B cell (primary cell): ENCODE results near the gene SLC13A3. TPM values are rescaled to one million over a fixed set of nuclear protein-coding genes. Genes with fewer than 3 reads are reported as not detected.

ENCODE experiments used
- ATAC-seq: fragments of 200-7000 bp; cut with Tn5 transposase; one replicate; pipeline ENCODE4 v1.10.0; 2021; ENCODE audit warnings: low read depth, mild to moderate bottlenecking, moderate number of reproducible peaks, moderate library complexity
- CTCF ChIA-PET: fragments of 350-600 bp; sonication (Branson Sonifier 250); formaldehyde crosslinking; loops from one replicate; lab custom pipeline; 2021; ENCODE audit warnings: antibody characterized with exemption, inconsistent platforms; lab: Charles Lee
- POLR2A ChIA-PET: fragments of 350-600 bp; sonication (Branson Sonifier 250); formaldehyde crosslinking; loops from one replicate; lab custom pipeline; 2021; ENCODE audit warnings: antibody characterized with exemption; lab: Charles Lee
- DNase-seq: peaks from one replicate; pipeline ENCODE4 v3.0.0; 2013
- H2AFZ ChIP-seq: 2 replicates; pipeline ENCODE4 v1.6.1; 2012; ENCODE audit warnings: mild to moderate bottlenecking, low read depth, low read length; ENCODE audit not compliant: insufficient read depth, poor library complexity, severe bottlenecking
- H3K27ac ChIP-seq, 2 donors: 1 replicate in 1 of 2; 2 replicates in 1 of 2; pipeline ENCODE4 v1.5.1; 2012 to 2013; ENCODE audit warnings: low read length in 2 of 2, mild to moderate bottlenecking in 2 of 2, moderate library complexity in 1 of 2
- H3K27me3 ChIP-seq, 4 experiments: fragments of 200-600 bp in 1 of 4; sonication (generic) in 1 of 4; replicated peaks in 1 of 4; 1 replicate in 2 of 4; 2 replicates in 2 of 4; pipeline versions ENCODE4 v1.6.1 to v1.7.0; 2013 to 2016; ENCODE audit warnings: low read length in 3 of 4, mild to moderate bottlenecking in 2 of 4, mixed read lengths in 1 of 4, moderate library complexity in 1 of 4; ENCODE audit not compliant: insufficient read depth in 4 of 4, control insufficient read depth in 3 of 4; ENCODE audit errors: control extremely low read depth in 1 of 4
- H3K36me3 ChIP-seq, 2 experiments: replicated peaks in 1 of 2; 1 replicate in 1 of 2; 2 replicates in 1 of 2; pipeline versions ENCODE4 v1.6.1 to v1.7.1; 2013; ENCODE audit warnings: low read length in 1 of 2; ENCODE audit not compliant: insufficient read depth in 2 of 2, control insufficient read depth in 1 of 2; ENCODE audit errors: control extremely low read depth in 1 of 2, extremely low read depth in 1 of 2
- H3K4me1 ChIP-seq, 2 donors: fragments of 200-600 bp in 1 of 2; sonication (generic) in 1 of 2; 1 replicate in 1 of 2; 2 replicates in 1 of 2; pipeline versions ENCODE4 v1.5.1 to v1.6.1; 2013 to 2017; ENCODE audit warnings: low read length in 2 of 2; ENCODE audit not compliant: control insufficient read depth in 2 of 2, insufficient read depth in 2 of 2
- H3K4me2 ChIP-seq: replicated peaks from 2 replicates; pipeline ENCODE3; 2012; ENCODE audit warnings: mild to moderate bottlenecking, low read depth, low read length; ENCODE audit not compliant: poor library complexity, severe bottlenecking
- H3K4me3 ChIP-seq, 5 experiments: fragments of 200-600 bp in 1 of 5; sonication (generic) in 1 of 5; 1 replicate in 3 of 5; 2 replicates in 2 of 5; pipeline versions ENCODE4 v1.5.1 to v1.7.0; 2011 to 2016; ENCODE audit warnings: low read length in 4 of 5, mild to moderate bottlenecking in 4 of 5, low read depth in 2 of 5, control low read depth in 1 of 5, moderate library complexity in 1 of 5; ENCODE audit not compliant: insufficient read depth in 1 of 5; ENCODE audit errors: control extremely low read depth in 1 of 5, extremely low read depth in 1 of 5
- H3K79me2 ChIP-seq: fragments of 200-600 bp; sonication (generic); one replicate; pipeline ENCODE4 v1.6.0; 2016; ENCODE audit warnings: low read length; ENCODE audit not compliant: control insufficient read depth, insufficient read depth
- H3K9ac ChIP-seq: fragments of 200-600 bp; sonication (generic); 2 replicates; pipeline ENCODE4 v1.6.1; 2017; ENCODE audit warnings: mild to moderate bottlenecking, low read length, moderate library complexity
- H3K9me3 ChIP-seq, 3 donors: one replicate each; pipeline versions ENCODE4 v1.6.1 to v1.7.1; 2013; ENCODE audit warnings: low read length in 2 of 3; ENCODE audit not compliant: control insufficient read depth in 2 of 3, insufficient read depth in 1 of 3; ENCODE audit errors: control extremely low read depth in 1 of 3
- H4K20me1 ChIP-seq: 2 replicates; pipeline ENCODE4 v1.6.0; 2012; ENCODE audit warnings: mild to moderate bottlenecking, low read length; ENCODE audit not compliant: insufficient read depth, control insufficient read depth, poor library complexity, severe bottlenecking
- H3K27ac Mint-ChIP-seq: one replicate; pipeline ENCODE4 v1.8.0; 2021; ENCODE audit warnings: mixed read lengths
- H3K27me3 Mint-ChIP-seq: one replicate; pipeline ENCODE4 v1.8.0; 2021; ENCODE audit warnings: mixed read lengths
- H3K4me1 Mint-ChIP-seq: one replicate; pipeline ENCODE4 v1.8.0; 2021; ENCODE audit warnings: mixed read lengths
- H3K4me3 Mint-ChIP-seq: one replicate; pipeline ENCODE4 v1.8.0; 2021; ENCODE audit warnings: mixed read lengths
- H3K9me3 Mint-ChIP-seq: one replicate; pipeline ENCODE4 v1.8.0; 2022; ENCODE audit warnings: mixed read lengths; ENCODE audit not compliant: insufficient read depth
- CTCF ChIP-seq: fragments of 200-600 bp; IDR thresholded peaks from one replicate; pipeline ENCODE4 v1.8.0; 2022; ENCODE audit warnings: antibody characterized with exemption, mild to moderate bottlenecking
- EZH2 ChIP-seq: IDR thresholded peaks from 2 replicates; pipeline ENCODE4 v1.6.1; 2012; ENCODE audit warnings: borderline replicate concordance, low read depth, mild to moderate bottlenecking, moderate library complexity, low read length; ENCODE audit not compliant: insufficient read depth, poor library complexity, severe bottlenecking
- WGBS: methylation state at CpG from one replicate; pipeline ENCODE4 v1.1.5; 2013; ENCODE audit warnings: missing lambda C conversion rate; ENCODE audit not compliant: insufficient coverage; 5-methylcytosine and 5-hydroxymethylcytosine counted together
- intact Hi-C: fragments of 100-400 bp; cut with micrococcal nuclease; formaldehyde crosslinking; loops from one replicate; pipeline ENCODE4 v1.10.0; 2022
- polyA plus RNA-seq: library from polyadenylated mRNA; depleted of rRNA; stranded (reverse); fragments of >200 nt; gene quantifications from 2 replicates; pipeline ENCODE4 v1.2.3, GENCODE V29; 2012
- total RNA-seq, 2 donors: library from RNA; stranded (reverse); fragments of 120-200 nt in 1 of 2; gene quantifications; 1 replicate in 1 of 2; 2 replicates in 1 of 2; pipeline versions ENCODE4 v1.2.3 to v1.2.4, GENCODE V29; 2013 to 2022

The SLC13A3 gene
- total and polyA plus RNA-seq, 2 donors (not counting 1 experiment from before 2014, with no cell fraction given): 0.09 to 0.20 TPM

- H3K27me3 ChIP-seq: peaks cover 0 to 35% (median 10%) of the 10 kb centered on the region in 4 experiments
- H3K4me2 ChIP-seq: no peak overlapping the region
- 97% methylated on average over 4 of the region's 9 CpGs for whole genome bisulfite sequencing
- H3K4me3 ChIP-seq: no peak overlapping the region
- H3K36me3 ChIP-seq: no peaks in the 10 kb centered on the region
- Mint-ChIP-seq H3K4me1 (no peaks in the 10 kb centered on the region), H3K4me3 (no peak overlapping the region), H3K27ac (no peak overlapping the region), H3K9me3 (no peaks in the 10 kb centered on the region), H3K27me3 (peaks cover 47% of the 10 kb centered on the region)
- H4K20me1 ChIP-seq: no peaks in the 10 kb centered on the region
- CTCF ChIA-PET: no interaction called here
- DNase-seq (no peak), ATAC-seq (no peak)
- no peaks in the 10 kb centered on the region for H3K79me2 ChIP-seq
- H3K9ac ChIP-seq: no peak overlapping the region
- POLR2A ChIA-PET: no interaction called here
- peaks cover 0 to 4% (median 0%) of the 10 kb centered on the region in 3 donors for H3K9me3 ChIP-seq
- no peak for TF ChIP-seq CTCF
- no peak for TF ChIP-seq EZH2
- intact Hi-C loops: no loop called here
- H3K27ac ChIP-seq: no peak overlapping the region
- H2AFZ ChIP-seq: no peak overlapping the region
- no peaks in the 10 kb centered on the region for H3K4me1 ChIP-seq
These were observed 1.2 kb downstream of the SLC13A3 start for GRCh38 chr20:46649965-46650542.

- no peak for TF ChIP-seq CTCF
- H4K20me1 ChIP-seq: no peaks in the 10 kb centered on the region
- DNase-seq: no peak
- no peak overlapping the region for H3K4me3 ChIP-seq
- POLR2A ChIA-PET: no interaction called here
- no peak overlapping the region for H3K9ac ChIP-seq
- intact Hi-C loops: no loop called here
- no peaks in the 10 kb centered on the region for H3K79me2 ChIP-seq
- WGBS: 85% methylated on average over 3 of the region's 3 CpGs
- Mint-ChIP-seq H3K9me3 (no peaks in the 10 kb centered on the region), H3K4me1 (no peaks in the 10 kb centered on the region), H3K27ac (no peak overlapping the region), H3K4me3 (no peak overlapping the region), H3K27me3 (peaks cover 43% of the 10 kb centered on the region)
- no peaks in the 10 kb centered on the region for H3K4me1 ChIP-seq
- no peak for ATAC-seq
- peaks cover 0 to 35% (median 10%) of the 10 kb centered on the region in 4 experiments for H3K27me3 ChIP-seq
- CTCF ChIA-PET: interaction anchor here (1.1 kb wide), 1 partner anchor 24 kb away, joined by 3 read pairs; no protein-coding TSS in a partner anchor
- no peaks in the 10 kb centered on the region for H3K36me3 ChIP-seq
- H3K27ac ChIP-seq: no peak overlapping the region
- peaks cover 0 to 4% (median 0%) of the 10 kb centered on the region in 3 donors for H3K9me3 ChIP-seq
- no peak overlapping the region for H2AFZ ChIP-seq
- no peak overlapping the region for H3K4me2 ChIP-seq
These were observed 1.7 kb downstream of the SLC13A3 start for GRCh38 chr20:46649650-46649949.
